Glutamatergic neuron (in vitro differentiated cells): Measurements from ENCODE around the gene PSMD2. TPM values are rescaled to one million over a fixed set of nuclear protein-coding genes. Genes with fewer than 3 reads are reported as not detected.

Source experiments
- DNase-seq: peaks from one replicate; pipeline ENCODE4 v3.0.0; 2022
- H3K27ac Mint-ChIP-seq: one replicate; pipeline ENCODE4 v1.8.0; 2020; ENCODE audit warnings: mild to moderate bottlenecking, mixed read lengths, inconsistent platforms; ENCODE audit not compliant: unreplicated experiment
- H3K27me3 Mint-ChIP-seq: one replicate; pipeline ENCODE4 v1.8.0; 2020; ENCODE audit warnings: mild to moderate bottlenecking, moderate library complexity, mixed read lengths, inconsistent platforms; ENCODE audit not compliant: unreplicated experiment
- H3K36me3 Mint-ChIP-seq: one replicate; pipeline ENCODE4 v1.8.0; 2020; ENCODE audit warnings: mild to moderate bottlenecking, mixed read lengths, inconsistent platforms; ENCODE audit not compliant: unreplicated experiment
- H3K4me1 Mint-ChIP-seq: one replicate; pipeline ENCODE4 v1.8.0; 2020; ENCODE audit warnings: mild to moderate bottlenecking, low read depth, mixed read lengths, inconsistent platforms; ENCODE audit not compliant: unreplicated experiment
- H3K4me3 Mint-ChIP-seq: one replicate; pipeline ENCODE4 v1.8.0; 2020; ENCODE audit warnings: mild to moderate bottlenecking, mixed read lengths, inconsistent platforms; ENCODE audit not compliant: unreplicated experiment
- H3K9me3 Mint-ChIP-seq: one replicate; pipeline ENCODE4 v1.8.0; 2020; ENCODE audit warnings: mild to moderate bottlenecking, moderate library complexity, mixed read lengths, inconsistent platforms; ENCODE audit not compliant: unreplicated experiment
- CTCF ChIP-seq: fragments of 200-600 bp; sonication (generic); IDR thresholded peaks from one replicate; pipeline ENCODE4 v1.5.0; 2021; ENCODE audit not compliant: partially characterized antibody, unreplicated experiment
- total RNA-seq: library from RNA; stranded (reverse); fragmentation: NEBNext Ultra II Directional; extraction: Animal tissue kit (Norgen Biotek cat#: 25700); gene quantifications from one replicate; pipeline ENCODE4 v1.2.1, GENCODE V29; 2021; ENCODE audit not compliant: unreplicated experiment

Gene PSMD2
- total RNA-seq, 1 donor from 2014 or later = 338 TPM

GRCh38 chr3:184332370-184333090, 33.5 kb downstream of the PSMD2 start:
- no peak for TF ChIP-seq CTCF
- Mint-ChIP-seq H3K9me3 (peaks cover 20% of the 10 kb centered on the region), H3K4me1 (peaks cover 12% of the 10 kb centered on the region), H3K27me3 (peaks cover 14% of the 10 kb centered on the region), H3K27ac (peak overlapping the region; percentile 60), H3K36me3 (no peaks in the 10 kb centered on the region), H3K4me3 (no peak overlapping the region)
- DNase-seq = no peak

GRCh38 chr3:184333190-184333589, 34.1 kb downstream of the PSMD2 start:
- Mint-ChIP-seq H3K4me3 (no peak overlapping the region), H3K9me3 (peaks cover 20% of the 10 kb centered on the region), H3K27ac (peak overlapping the region; percentile 60), H3K36me3 (no peaks in the 10 kb centered on the region), H3K27me3 (peaks cover 15% of the 10 kb centered on the region), H3K4me1 (peaks cover 19% of the 10 kb centered on the region)
- no peak for TF ChIP-seq CTCF
- no peak for DNase-seq

- Mint-ChIP-seq H3K9me3 (peaks cover 18% of the 10 kb centered on the region), H3K4me1 (peaks cover 21% of the 10 kb centered on the region), H3K36me3 (no peaks in the 10 kb centered on the region), H3K4me3 (no peak overlapping the region), H3K27me3 (peaks cover 13% of the 10 kb centered on the region), H3K27ac (peak overlapping the region; percentile 60)
- no peak for DNase-seq
- no peak for TF ChIP-seq CTCF
These were observed 34.7 kb downstream of the PSMD2 start for GRCh38 chr3:184333700-184334099.

GRCh38 chr3:184334470-184335158, 35.6 kb downstream of the PSMD2 start:
- peaks cover 18% of the 10 kb centered on the region for H3K9me3 Mint-ChIP-seq
- H3K27ac Mint-ChIP-seq = peak overlapping the region; percentile 46
- H3K4me1 Mint-ChIP-seq = peaks cover 26% of the 10 kb centered on the region
- H3K27me3 Mint-ChIP-seq = peaks cover 16% of the 10 kb centered on the region
- no peak for DNase-seq
- H3K36me3 Mint-ChIP-seq = no peaks in the 10 kb centered on the region
- H3K4me3 Mint-ChIP-seq = peak overlapping the region; percentile 37
- no peak for TF ChIP-seq CTCF

GRCh38 chr3:184335291-184335660, 36.2 kb downstream of the PSMD2 start:
- H3K4me3 Mint-ChIP-seq = peak overlapping the region; percentile 78
- no peak for DNase-seq
- H3K9me3 Mint-ChIP-seq = peaks cover 18% of the 10 kb centered on the region
- H3K27me3 Mint-ChIP-seq = peaks cover 16% of the 10 kb centered on the region
- peak overlapping the region; percentile 86 for H3K27ac Mint-ChIP-seq
- TF ChIP-seq CTCF = no peak
- H3K4me1 Mint-ChIP-seq = peaks cover 26% of the 10 kb centered on the region
- H3K36me3 Mint-ChIP-seq = no peaks in the 10 kb centered on the region
